ENCODE results near the gene FSTL4.

GRCh38 chr5:133471699-133472098, 140.6 kb downstream of the FSTL4 start:
- TF ChIP-seq CTCF (IDR thresholded peaks at IDR 0.05) (no peak), POLR2AphosphoS5 (IDR thresholded peaks at IDR 0.05) (no peak)
